Osteocyte (in vitro differentiated cells): ENCODE results near the gene GOSR2. TPM values are rescaled to one million over a fixed set of nuclear protein-coding genes. Genes with fewer than 3 reads are reported as not detected.

ENCODE experiments used
- DNase-seq: peaks from one replicate; pipeline ENCODE4 v3.0.0; 2021; ENCODE audit warnings: mixed read lengths; ENCODE audit not compliant: unreplicated experiment; ENCODE audit errors: extremely low spot score
- H3K27ac Mint-ChIP-seq: one replicate; pipeline ENCODE4 v1.8.0; 2021; ENCODE audit warnings: mild to moderate bottlenecking, mixed read lengths; ENCODE audit not compliant: unreplicated experiment
- H3K27me3 Mint-ChIP-seq: one replicate; pipeline ENCODE4 v1.8.0; 2021; ENCODE audit warnings: mixed read lengths; ENCODE audit not compliant: unreplicated experiment
- H3K36me3 Mint-ChIP-seq: one replicate; pipeline ENCODE4 v1.8.0; 2021; ENCODE audit warnings: mixed read lengths; ENCODE audit not compliant: unreplicated experiment
- H3K4me1 Mint-ChIP-seq: one replicate; pipeline ENCODE4 v1.8.0; 2021; ENCODE audit warnings: mixed read lengths; ENCODE audit not compliant: unreplicated experiment
- H3K4me3 Mint-ChIP-seq: one replicate; pipeline ENCODE4 v1.8.0; 2021; ENCODE audit warnings: mild to moderate bottlenecking, moderate library complexity, mixed read lengths; ENCODE audit not compliant: unreplicated experiment
- H3K9me3 Mint-ChIP-seq: one replicate; pipeline ENCODE4 v1.8.0; 2021; ENCODE audit warnings: mixed read lengths; ENCODE audit not compliant: unreplicated experiment
- CTCF ChIP-seq: fragments of 200-600 bp; sonication (generic); IDR thresholded peaks from 2 replicates; pipeline ENCODE4 v1.5.0; 2021; ENCODE audit warnings: antibody characterized with exemption, mild to moderate bottlenecking, moderate library complexity
- total RNA-seq: library from RNA; stranded (reverse); gene quantifications from 2 replicates; pipeline ENCODE4 v1.2.1, GENCODE V29; 2021

Gene GOSR2
- total RNA-seq, 1 donor from 2014 or later, result 63.7 TPM

GRCh38 chr17:46896991-46897390 is 26.0 kb upstream of the GOSR2 start:
- DNase-seq, result no peak
- Mint-ChIP-seq H3K27ac (no peak overlapping the region), H3K9me3 (no peaks in the 10 kb centered on the region), H3K36me3 (no peaks in the 10 kb centered on the region), H3K4me1 (no peaks in the 10 kb centered on the region), H3K27me3 (peaks cover 27% of the 10 kb centered on the region), H3K4me3 (no peak overlapping the region)
- no peak for TF ChIP-seq CTCF

DNA sequence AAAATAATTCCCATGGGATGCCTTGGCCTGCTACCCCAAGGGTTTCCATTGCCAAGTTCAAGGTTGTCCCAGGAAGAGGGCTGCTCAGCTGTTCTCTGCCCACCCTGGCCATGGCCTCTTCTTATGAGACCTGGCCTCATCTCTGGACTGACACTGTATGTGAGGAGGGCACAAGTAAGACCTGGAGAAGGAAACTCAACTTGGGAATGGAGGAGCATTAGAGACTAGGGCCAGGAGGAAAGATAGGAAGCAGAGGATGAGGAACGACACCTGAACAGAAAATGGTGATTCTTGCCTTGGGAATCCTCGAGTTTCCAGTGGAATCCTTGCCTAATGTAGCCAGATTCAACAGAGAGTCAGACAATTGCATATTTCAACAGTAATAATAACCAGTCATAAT is 24.6 kb upstream of the GOSR2 start:
- Mint-ChIP-seq H3K9me3 (no peaks in the 10 kb centered on the region), H3K27ac (no peak overlapping the region), H3K36me3 (no peaks in the 10 kb centered on the region), H3K4me3 (no peak overlapping the region), H3K27me3 (peaks cover 20% of the 10 kb centered on the region), H3K4me1 (no peaks in the 10 kb centered on the region)
- no peak for DNase-seq
- no peak for TF ChIP-seq CTCF

- no peak overlapping the region for H3K27ac Mint-ChIP-seq
- no peak overlapping the region for H3K4me3 Mint-ChIP-seq
- DNase-seq, result no peak
- H3K9me3 Mint-ChIP-seq, result no peaks in the 10 kb centered on the region
- H3K36me3 Mint-ChIP-seq, result no peaks in the 10 kb centered on the region
- no peaks in the 10 kb centered on the region for H3K4me1 Mint-ChIP-seq
- H3K27me3 Mint-ChIP-seq, result peaks cover 18% of the 10 kb centered on the region
- no peak for TF ChIP-seq CTCF
Observed at GRCh38 chr17:46898860-46899259, 24.1 kb upstream of the GOSR2 start.

DNA sequence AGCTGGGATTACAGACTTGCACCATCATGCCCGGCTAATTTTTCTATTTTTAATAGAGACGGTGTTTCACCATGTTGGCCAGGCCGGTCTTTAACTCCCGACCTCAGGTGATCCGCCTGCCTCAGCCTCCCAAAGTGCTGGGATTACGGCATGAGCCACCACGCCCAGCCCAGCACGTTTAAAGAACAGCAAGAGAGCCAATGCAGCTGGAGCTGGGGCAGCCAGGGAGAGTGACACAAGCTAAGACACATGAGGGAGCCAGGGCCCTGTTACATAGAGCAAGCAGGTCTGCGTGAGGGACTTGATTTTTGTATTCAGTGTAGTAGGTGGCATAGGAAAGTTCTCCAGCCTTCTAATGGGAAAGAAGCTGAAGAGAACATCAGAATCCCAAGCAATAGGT is 21.7 kb upstream of the GOSR2 start:
- H3K27ac Mint-ChIP-seq, result no peak overlapping the region
- H3K27me3 Mint-ChIP-seq, result peaks cover 21% of the 10 kb centered on the region
- H3K9me3 Mint-ChIP-seq, result no peaks in the 10 kb centered on the region
- no peak for DNase-seq
- H3K4me1 Mint-ChIP-seq, result no peaks in the 10 kb centered on the region
- no peak for TF ChIP-seq CTCF
- no peak overlapping the region for H3K4me3 Mint-ChIP-seq
- H3K36me3 Mint-ChIP-seq, result no peaks in the 10 kb centered on the region

DNA sequence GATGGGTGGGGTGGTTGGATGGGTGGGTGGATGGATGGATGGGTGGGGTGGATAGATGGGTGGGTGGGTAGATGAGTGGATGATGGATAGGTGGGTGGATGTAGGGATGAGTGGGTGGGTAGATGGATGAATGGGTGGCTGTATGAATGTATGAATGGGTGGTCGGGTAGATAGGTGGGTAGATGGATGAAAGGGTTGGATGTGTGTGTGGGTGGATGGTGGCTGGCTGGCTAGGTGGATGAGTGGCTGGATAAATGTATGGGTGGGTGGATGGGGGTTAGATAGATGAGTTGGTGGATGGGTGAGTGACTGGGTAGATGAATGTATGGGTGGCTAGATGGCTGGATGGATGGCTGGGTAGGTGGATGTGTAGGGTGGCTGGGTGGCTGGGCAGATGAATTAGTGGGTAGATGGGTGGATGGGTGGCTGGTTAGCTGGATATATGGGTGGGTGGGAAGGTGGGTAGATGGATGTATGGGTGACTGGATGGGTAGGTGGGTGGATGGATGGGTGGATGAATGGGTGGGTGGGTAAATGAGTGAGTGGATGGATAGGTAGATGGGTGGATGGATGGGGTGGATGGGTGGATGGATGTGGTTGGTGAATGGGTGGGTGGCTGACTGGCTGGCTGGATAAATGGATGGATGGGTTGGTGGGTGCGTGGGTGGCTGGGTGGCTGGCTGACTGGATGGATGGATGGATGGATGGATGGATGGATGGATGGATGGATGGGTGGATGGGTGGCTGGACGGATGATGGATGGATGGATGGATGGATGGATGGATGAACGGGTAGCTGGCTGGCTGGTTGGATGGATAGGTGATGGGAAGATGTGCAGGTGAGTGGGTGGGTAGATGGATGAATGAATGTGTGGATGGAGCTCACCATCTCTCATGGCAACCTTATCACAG is 18.9 kb upstream of the GOSR2 start:
- H3K9me3 Mint-ChIP-seq, result no peaks in the 10 kb centered on the region
- no peak for TF ChIP-seq CTCF
- H3K27me3 Mint-ChIP-seq, result peaks cover 18% of the 10 kb centered on the region
- DNase-seq, result no peak
- no peaks in the 10 kb centered on the region for H3K36me3 Mint-ChIP-seq
- no peak overlapping the region for H3K27ac Mint-ChIP-seq
- H3K4me3 Mint-ChIP-seq, result no peak overlapping the region
- H3K4me1 Mint-ChIP-seq, result no peaks in the 10 kb centered on the region
